GM18519 (cell line): ENCODE measurements around the gene LMNB1.
"Not testable (repeated sequence)": the region's sequence is repeated elsewhere in the genome, so short reads cannot be mapped to it uniquely, and the experiment has no call there.

Source experiments
- ATAC-seq: cut with Tn5 transposase; IDR thresholded peaks from one replicate; pipeline ENCODE4 v1.9.1; 2021; ENCODE audit warnings: mild to moderate bottlenecking, moderate library complexity; ENCODE audit not compliant: unreplicated experiment, low FRiP score

The LMNB1 gene, protein sequence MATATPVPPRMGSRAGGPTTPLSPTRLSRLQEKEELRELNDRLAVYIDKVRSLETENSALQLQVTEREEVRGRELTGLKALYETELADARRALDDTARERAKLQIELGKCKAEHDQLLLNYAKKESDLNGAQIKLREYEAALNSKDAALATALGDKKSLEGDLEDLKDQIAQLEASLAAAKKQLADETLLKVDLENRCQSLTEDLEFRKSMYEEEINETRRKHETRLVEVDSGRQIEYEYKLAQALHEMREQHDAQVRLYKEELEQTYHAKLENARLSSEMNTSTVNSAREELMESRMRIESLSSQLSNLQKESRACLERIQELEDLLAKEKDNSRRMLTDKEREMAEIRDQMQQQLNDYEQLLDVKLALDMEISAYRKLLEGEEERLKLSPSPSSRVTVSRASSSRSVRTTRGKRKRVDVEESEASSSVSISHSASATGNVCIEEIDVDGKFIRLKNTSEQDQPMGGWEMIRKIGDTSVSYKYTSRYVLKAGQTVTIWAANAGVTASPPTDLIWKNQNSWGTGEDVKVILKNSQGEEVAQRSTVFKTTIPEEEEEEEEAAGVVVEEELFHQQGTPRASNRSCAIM

DNA sequence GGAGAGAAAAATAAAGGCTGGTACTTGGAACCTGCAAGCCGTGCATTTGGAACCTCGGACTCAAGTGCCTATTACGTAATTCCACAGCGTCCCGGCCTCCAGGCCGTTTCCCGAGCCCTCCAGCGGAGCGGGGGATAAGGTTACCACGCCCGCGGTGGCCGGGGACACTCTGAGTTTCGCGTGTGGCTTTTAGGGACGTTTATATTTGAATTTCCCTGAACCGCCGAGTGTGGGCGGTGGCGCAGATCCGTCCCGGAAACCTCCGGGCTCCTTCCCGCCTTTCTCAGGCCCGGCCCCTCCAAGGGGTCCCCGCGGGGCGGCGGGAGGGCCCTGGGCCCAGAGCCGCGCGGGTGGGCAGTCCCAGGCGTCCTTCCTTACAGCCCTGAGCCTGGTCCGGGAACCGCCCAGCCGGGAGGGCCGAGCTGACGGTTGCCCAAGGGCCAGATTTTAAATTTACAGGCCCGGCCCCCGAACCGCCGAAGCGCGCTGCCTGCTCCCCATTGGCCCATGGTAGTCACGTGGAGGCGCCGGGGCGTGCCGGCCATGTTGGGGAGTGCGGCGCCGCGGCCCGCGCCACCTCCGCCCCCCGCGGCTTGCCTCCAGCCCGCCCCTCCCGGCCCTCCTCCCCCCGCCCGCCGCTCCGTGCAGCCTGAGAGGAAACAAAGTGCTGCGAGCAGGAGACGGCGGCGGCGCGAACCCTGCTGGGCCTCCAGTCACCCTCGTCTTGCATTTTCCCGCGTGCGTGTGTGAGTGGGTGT, at the start of gene LMNB1:
LMNB1 (plus strand) TSS at position 638 of the 758 bp plus-strand sequence. CDS start 373 bp downstream, outside the sequence.
- peak; percentile 51 for ATAC-seq

DNA sequence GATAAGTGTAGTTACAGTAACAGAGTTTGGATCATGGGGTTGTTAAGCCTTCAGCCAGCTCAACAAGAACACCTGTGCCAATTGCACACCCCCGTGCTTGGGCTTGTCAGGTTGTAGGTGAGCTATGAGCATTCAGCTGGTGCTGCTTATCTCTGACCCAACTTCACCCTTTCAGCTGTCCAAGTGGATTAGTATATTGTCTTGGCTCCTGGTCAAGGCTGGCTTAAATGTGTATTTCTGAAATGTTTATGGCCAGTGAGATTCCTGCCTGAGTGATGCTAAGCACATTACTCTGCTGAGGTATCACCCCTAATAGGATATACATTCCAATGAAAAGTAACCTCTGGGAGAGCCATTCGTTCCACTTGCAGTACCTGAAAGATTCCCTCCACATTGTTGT, 44.2 kb upstream of the LMNB1 start:
- ATAC-seq, result no peak

DNA sequence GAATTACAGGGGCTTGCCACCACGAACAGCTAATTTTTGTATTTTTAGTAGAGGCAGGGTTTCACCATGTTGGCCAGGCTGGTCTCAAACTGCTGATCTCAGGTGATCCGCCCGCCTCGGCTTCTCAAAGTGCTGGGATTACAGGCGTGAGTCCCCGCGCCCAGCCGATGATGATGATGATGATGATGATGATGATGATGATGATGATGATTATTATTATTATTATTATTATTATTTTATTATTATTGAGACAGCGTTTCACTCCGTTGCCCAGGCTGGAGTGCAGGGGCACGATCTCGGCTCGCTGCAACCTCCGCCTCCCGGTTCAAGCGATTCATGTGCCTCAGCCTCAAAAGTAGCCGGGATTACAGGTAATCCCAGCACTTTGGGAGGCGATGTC, 42.4 kb upstream of the LMNB1 start:
- not testable (repeated sequence) for ATAC-seq

DNA sequence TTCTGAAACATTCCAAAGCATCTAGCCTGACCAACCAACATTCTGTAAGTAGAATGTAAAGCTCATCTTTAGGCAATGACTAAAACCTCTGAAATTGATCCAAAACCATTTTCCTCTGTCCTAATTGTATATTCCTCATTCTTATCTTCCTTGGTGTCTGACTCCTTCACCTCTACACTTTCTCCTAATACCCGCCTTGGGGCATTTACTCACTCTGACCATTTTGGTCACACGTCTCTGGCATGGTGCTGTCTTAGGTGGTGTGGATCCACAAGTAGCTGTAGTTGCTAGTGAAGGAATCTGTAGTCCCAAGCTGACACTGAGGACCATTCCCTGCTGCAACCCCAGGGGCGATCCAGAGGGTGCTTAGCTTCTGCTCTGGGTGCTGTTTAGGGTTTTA, 40.8 kb upstream of the LMNB1 start:
- ATAC-seq, result no peak

DNA sequence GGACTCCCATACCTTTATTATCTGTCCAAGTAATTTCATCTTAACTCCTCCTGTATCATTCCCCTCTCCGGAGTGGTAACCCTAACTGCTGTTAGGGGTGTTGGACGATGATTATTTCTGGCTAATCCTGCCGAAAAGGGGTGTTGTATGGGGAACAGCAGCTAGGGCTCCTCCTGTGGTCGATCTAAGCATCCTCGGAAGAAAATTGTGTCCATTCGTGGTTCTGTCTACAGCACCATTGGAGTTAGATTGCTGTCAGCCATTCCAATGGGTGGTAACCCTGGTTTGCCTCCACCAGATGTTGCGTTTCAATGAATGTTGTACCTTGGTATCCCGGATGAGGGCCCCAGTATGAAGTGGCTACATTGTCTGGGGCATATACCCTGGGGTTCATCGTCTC, 35.6 kb upstream of the LMNB1 start:
- no peak for ATAC-seq

DNA sequence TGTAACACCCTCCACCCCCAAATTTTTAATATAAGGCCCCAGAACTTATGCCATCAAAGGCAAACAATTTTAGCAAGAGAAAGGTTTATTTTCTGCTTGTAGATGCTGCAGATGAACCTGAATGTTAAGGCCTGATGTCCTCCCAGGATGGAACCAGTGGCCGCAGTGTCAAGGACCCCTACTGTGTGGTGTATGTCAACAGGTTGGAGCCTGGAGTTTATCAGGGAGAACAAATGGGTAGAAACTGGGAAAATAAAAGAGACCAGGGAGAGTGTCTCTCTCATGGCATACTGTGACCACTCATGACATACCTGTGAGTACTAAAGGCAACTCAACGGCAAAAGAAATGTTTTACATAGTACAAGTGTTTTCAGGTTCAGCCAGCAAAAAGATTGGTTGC, 34.5 kb upstream of the LMNB1 start:
- ATAC-seq, result no peak

DNA sequence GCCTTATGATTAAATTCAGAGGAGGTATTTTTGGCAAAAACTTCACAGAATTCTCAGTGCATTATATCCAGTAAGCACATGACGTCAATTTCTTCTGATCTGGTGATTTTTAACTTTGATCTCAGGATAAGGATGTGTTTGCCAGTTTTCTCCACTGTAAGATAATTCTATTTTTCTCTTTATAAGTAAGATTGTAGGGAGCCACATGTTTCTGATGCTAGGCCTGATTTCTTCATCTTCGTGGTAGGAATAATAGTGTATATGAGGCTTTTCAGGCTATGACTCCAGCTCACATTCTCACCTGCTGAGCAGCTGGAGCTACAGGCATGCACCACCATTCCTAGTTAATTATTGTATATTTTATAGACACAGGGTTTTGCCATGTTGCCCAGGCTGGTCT, 32.1 kb upstream of the LMNB1 start:
- ATAC-seq, result no peak

DNA sequence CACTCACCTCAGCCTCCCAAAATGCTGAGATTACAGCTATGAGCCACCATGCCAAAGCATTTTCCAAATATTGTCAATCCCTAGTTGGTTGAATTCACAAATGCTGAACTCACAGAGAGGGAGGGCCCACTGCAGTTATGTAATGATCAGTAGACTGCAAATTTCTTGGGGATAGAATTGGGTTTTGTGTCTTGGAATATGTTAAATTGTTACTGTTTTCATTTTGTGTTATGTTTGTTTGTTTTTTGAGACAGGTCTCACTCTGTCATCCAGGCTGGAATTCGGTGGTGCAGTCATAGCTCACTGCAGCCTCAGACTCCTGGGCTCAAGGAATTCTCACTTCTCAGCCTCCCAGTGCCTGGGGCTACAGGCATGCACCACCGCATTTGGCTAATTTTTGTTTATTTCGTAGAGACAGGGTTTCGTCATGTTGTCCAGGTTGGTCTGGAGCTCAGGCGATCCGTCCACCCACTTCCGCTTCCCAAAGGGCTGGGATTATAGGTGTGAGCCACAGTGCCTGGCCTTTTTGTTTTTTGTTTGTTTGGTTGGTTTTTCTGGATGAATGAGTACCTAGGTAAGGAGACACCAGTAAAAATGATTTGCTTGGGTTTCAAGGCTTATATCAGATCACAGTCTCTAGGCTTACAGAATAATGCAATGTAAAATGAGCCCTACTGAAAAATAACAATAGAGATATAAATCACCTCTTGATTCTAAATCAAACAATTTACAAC, 31.5 kb upstream of the LMNB1 start:
- ATAC-seq, result no peak

DNA sequence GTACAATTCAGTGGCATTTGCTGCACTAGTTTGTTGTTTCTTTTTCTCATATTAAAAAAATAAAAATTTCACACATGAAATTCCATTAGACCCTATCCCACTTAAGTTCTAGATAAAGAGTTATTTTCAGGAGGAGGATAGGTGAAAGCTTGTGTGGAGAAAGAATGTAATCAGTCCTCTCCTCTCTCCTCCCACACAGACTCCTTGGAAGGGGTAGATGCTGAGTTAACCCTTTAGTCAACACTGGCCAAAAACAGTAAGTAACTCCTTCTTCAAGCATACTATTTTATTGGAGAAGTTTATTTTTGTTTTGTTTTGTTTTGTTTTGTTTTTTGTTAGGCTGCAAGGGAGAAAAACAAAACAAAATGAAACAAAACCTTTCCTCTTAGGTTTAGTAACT, 30.6 kb upstream of the LMNB1 start:
- ATAC-seq, result no peak

DNA sequence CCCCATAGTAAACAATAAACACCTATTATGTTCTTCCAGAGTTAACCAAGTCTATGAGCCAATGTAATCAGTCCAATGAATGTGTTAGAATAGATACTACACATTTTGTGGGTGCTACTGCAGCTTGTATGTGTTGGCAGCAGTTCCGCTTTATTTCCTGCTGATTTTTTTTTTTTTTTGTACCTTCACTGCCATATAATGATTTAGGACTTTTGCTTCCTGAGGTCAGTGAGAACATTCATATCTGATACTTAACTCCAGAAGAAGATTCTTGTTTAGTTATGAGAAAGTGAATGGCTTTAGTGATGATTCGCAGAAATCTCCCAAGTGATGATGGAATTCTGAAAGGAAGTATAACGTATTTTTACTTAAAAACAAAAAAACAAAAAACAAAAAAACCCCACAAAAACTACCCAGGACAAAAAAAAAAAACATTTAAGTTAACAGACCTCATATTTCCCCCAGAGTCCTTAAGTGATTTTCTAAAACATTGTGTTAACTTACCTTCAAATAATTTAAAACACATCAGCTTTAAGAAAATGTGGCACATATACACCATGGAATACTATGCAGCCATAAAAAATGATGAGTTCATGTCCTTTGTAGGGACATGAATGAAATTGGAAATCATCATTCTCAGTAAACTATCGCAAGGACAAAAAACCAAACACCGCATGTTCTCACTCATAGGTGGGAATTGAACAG, 24.7 kb upstream of the LMNB1 start:
- ATAC-seq, result no peak

DNA sequence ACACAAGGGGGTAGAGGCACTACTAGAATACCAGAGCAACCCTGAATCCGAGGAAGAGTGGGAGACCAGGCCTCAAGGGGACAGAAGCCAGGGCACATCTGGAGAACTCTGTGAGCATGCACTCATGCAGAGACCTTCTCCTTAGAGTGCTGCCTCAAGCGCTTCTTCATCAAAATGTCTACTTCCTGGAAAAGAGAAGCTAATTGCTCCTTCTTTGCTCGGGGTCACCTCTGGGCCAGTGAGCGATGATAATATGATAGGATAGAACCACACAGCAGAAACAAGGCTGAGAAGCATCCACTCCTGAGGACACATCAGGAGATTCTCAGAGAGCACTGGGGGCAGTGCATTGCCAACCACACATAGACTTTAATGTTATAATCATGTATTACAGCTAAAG, 23.7 kb upstream of the LMNB1 start:
- ATAC-seq, result no peak

DNA sequence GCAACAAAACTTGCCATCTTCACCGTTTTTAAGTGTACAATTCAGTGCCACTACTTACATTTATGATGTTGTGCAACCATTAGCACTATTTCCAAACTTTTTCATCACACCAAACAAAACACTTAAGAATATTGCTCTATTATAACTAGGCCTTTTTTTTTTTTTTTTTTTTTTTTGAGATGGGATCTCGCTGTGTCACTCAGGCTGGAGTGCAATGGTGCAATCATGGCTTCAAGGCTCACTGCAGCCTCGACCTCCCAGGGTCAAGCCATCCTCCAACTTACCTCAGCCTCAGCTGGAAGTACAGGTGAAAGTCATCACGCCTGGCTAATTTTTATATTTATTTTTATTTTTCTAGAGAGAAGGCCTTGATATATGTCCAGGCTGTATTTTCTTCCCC, 22.3 kb upstream of the LMNB1 start:
- no peak for ATAC-seq

DNA sequence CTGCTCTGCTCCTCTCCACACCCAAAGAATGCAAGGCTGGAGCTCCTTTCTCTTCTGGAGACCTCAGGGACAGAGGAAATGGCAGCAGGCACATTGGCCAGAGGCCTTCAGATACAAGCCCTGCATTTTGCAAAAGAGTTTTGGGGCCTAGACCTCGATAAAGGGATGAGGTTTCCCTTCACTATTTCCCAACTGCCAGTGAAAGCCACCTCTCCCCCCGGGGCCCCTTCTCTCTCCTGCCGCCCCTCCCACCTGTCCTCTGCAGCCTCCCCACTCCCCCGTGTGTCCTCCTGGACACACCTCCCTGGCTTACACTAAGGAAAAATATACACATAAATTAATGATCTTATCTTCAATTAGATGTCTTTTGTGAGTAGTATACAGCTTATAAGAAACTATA, 21.3 kb upstream of the LMNB1 start:
- no peak for ATAC-seq

DNA sequence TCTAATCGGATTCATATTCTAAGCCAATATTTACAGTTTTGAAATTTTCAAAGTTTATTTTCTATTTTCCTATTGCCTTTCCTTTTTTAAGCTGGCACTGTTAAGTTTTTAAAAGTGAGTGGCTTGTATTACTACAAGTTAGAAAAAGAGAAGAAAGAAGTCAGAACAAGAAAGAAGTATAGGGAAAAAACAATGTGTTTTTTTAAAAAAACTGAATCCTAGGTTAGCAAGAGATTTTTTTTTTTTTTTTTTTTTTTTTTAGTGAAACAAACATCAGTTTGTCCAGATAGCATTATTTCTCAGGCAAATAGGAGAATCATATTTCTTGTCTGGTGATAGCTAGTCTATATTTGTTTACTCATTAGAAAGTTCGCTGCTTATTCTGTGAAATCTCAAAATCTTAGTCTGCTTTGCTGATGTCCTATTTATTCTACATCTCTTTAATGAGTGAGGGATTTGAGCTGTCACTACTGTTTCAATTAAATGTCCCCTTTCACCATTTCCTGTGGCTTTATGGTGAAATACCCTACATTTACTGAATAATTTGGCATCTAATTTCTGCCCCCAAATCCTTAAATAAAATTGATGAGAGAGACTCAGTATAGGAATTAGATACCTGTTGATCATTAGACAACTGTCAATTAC, 19.1 kb upstream of the LMNB1 start:
- no peak for ATAC-seq

DNA sequence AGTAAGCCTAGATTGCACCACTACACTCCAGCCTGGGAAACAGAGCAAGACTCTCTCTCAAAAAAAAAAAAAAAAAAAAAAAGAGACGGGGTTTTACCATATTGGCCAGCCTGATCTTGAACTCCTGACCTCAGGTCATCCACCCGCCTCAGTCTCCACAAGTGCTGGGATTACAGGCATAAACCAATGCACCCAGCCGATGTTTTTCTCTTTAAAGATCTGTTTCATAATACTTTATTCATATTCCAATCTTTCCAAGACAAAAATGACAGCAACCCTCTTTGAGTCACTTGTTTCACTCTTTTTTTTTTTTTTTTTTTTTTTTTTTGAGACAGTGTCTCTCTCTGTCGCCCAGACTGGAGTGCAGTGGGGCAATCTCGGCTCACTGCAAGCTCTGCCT, 13.6 kb upstream of the LMNB1 start:
- no peak for ATAC-seq

DNA sequence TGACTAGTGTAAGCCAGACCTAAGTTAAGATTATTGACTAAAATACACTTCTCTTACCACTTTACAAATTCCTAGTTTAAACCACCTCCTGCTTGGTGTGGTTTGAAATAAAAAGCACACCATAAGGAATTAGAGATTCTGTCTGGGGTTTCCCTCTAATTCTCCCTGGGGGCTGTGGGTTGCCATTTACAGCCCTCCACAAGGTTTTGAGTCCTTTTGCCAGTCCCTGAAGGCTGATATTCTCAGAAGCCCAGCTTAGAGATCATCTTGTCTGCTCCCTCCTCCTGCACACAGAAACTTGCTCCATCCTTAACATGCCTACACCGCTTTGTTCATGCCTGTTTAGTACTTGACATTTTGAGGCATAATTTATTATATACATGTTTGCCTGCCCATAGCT, 7.2 kb upstream of the LMNB1 start:
- no peak for ATAC-seq

DNA sequence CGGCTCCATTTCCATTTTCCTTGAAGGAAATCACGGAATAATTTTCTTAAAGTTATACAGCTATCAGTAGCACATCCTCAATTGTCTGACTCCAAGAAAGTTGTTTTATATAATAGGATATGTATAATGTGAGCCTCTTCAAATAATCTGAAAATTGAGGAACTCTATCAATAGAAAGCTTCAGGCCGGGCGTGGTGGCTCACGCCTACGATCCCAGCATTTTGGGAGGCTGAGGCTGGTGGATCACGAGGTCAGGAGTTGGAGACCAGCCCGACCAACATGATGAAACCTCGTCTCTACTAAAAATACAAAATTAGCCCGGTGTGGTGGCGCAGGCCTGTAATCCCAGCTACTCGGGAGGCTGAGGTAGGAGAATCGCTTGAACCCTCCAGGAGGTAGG, 3.4 kb upstream of the LMNB1 start:
- not testable (repeated sequence) for ATAC-seq

DNA sequence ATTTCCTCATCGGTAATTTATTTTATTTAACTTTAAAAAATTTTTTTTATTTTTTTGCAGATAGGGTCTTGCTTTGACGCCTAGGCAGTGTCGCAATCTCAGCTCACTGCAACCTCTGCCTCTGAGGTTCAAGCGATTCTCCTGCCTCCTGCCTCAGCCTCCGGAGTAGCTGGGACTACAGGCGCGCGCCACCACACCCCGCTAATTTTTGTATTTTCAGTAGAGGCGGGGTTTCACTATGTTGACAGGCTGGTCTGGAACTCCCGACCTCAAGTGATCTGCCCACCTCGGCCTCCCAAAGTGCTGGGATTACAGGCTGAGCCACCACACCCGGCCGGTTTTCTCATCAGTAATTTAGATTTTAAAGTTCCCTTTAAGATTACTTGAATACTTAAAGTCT, 2.3 kb upstream of the LMNB1 start:
- not testable (repeated sequence) for ATAC-seq

DNA sequence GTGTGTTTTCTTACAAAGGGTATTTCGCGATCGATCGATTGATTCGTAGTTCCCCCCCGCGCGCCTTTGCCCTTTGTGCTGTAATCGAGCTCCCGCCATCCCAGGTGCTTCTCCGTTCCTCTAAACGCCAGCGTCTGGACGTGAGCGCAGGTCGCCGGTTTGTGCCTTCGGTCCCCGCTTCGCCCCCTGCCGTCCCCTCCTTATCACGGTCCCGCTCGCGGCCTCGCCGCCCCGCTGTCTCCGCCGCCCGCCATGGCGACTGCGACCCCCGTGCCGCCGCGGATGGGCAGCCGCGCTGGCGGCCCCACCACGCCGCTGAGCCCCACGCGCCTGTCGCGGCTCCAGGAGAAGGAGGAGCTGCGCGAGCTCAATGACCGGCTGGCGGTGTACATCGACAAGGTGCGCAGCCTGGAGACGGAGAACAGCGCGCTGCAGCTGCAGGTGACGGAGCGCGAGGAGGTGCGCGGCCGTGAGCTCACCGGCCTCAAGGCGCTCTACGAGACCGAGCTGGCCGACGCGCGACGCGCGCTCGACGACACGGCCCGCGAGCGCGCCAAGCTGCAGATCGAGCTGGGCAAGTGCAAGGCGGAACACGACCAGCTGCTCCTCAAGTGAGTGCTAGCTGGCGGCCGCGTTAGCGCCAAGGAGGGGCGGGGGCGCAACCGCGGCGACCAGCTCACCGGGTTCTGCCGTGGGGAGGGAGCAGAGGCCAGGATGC, 480 bp downstream of the LMNB1 start:
- ATAC-seq, result no peak
